Mesothelial cell of epicardium (in vitro differentiated cells): ENCODE measurements around the gene ARHGAP20. TPM values are rescaled to one million over a fixed set of nuclear protein-coding genes. Genes with fewer than 3 reads are reported as not detected.

ENCODE experiments used
- DNase-seq, 2 experiments: peaks; one replicate each; pipeline ENCODE4 v3.0.0; 2021; ENCODE audit warnings: low spot score in 2 of 2; ENCODE audit not compliant: unreplicated experiment in 2 of 2
- H3K27ac Mint-ChIP-seq: 2 replicates; pipeline ENCODE4 v1.8.0; 2021; ENCODE audit warnings: mixed read lengths
- H3K27me3 Mint-ChIP-seq: 2 replicates; pipeline ENCODE4 v1.8.0; 2021; ENCODE audit warnings: low read depth, mixed read lengths
- H3K36me3 Mint-ChIP-seq: 2 replicates; pipeline ENCODE4 v1.8.0; 2021; ENCODE audit warnings: mixed read lengths
- H3K4me1 Mint-ChIP-seq: 2 replicates; pipeline ENCODE4 v1.8.0; 2021; ENCODE audit warnings: mixed read lengths
- H3K4me3 Mint-ChIP-seq: 2 replicates; pipeline ENCODE4 v1.8.0; 2021; ENCODE audit warnings: mild to moderate bottlenecking, moderate library complexity, mixed read lengths
- H3K9me3 Mint-ChIP-seq: 2 replicates; pipeline ENCODE4 v1.8.0; 2021; ENCODE audit warnings: mixed read lengths
- CTCF ChIP-seq: fragments of 200-600 bp; sonication (generic); IDR thresholded peaks from one replicate; pipeline ENCODE4 v1.5.0; 2021; ENCODE audit warnings: antibody characterized with exemption; ENCODE audit not compliant: unreplicated experiment
- total RNA-seq: library from RNA; stranded (reverse); gene quantifications from 3 replicates; pipeline ENCODE4 v1.2.1, GENCODE V29; 2021

Gene ARHGAP20
- total RNA-seq, 1 donor from 2014 or later, result 8.9 TPM

- Mint-ChIP-seq H3K27ac (no peak overlapping the region), H3K9me3 (peaks cover 19% of the 10 kb centered on the region), H3K4me3 (no peak overlapping the region), H3K36me3 (peaks cover 19% of the 10 kb centered on the region), H3K4me1 (peaks cover 16% of the 10 kb centered on the region), H3K27me3 (no peaks in the 10 kb centered on the region)
- DNase-seq, result no peak
- TF ChIP-seq CTCF, result no peak
These were observed 7.9 kb downstream of the ARHGAP20 start for GRCh38 chr11:110704210-110704864.

- Mint-ChIP-seq H3K27ac (no peak overlapping the region), H3K4me1 (peaks cover 16% of the 10 kb centered on the region), H3K36me3 (peaks cover 5% of the 10 kb centered on the region), H3K4me3 (no peak overlapping the region), H3K9me3 (peaks cover 1% of the 10 kb centered on the region), H3K27me3 (no peaks in the 10 kb centered on the region)
- no peak for DNase-seq
- TF ChIP-seq CTCF, result no peak
These were observed 20.3 kb downstream of the ARHGAP20 start for GRCh38 chr11:110691926-110692325.

GRCh38 chr11:110689306-110689705 lies 22.9 kb downstream of the ARHGAP20 start:
- Mint-ChIP-seq H3K27ac (no peak overlapping the region), H3K4me1 (peaks cover 16% of the 10 kb centered on the region), H3K36me3 (peaks cover 5% of the 10 kb centered on the region), H3K9me3 (no peaks in the 10 kb centered on the region), H3K27me3 (no peaks in the 10 kb centered on the region), H3K4me3 (no peak overlapping the region)
- no peak for TF ChIP-seq CTCF
- no peak for DNase-seq

- Mint-ChIP-seq H3K4me3 (no peak overlapping the region), H3K4me1 (peaks cover 1% of the 10 kb centered on the region), H3K9me3 (peaks cover 3% of the 10 kb centered on the region), H3K27me3 (no peaks in the 10 kb centered on the region), H3K36me3 (peaks cover 18% of the 10 kb centered on the region), H3K27ac (no peak overlapping the region)
- DNase-seq, result no peak
- TF ChIP-seq CTCF, result no peak
These were observed 32.8 kb downstream of the ARHGAP20 start for GRCh38 chr11:110679323-110679975.

- Mint-ChIP-seq H3K36me3 (peaks cover 38% of the 10 kb centered on the region), H3K4me3 (no peak overlapping the region), H3K4me1 (peaks cover 1% of the 10 kb centered on the region), H3K9me3 (peaks cover 25% of the 10 kb centered on the region), H3K27ac (no peak overlapping the region), H3K27me3 (no peaks in the 10 kb centered on the region)
- no peak for TF ChIP-seq CTCF
- no peak for DNase-seq
These were observed 36.7 kb downstream of the ARHGAP20 start for GRCh38 chr11:110675548-110675947.
